IMR-90 (cell line): ENCODE measurements around the gene NABP1.

Experiments used
- MAFK ChIP-seq: IDR thresholded peaks from 2 replicates; pipeline ENCODE4 v1.6.1; 2012; ENCODE audit warnings: low read depth, low read length, improper control_type of control experiment
- TF ChIP-seq, protein P1 (sequence below): conservative IDR thresholded peaks from 2 replicates; pipeline ENCODE4 v1.5.1; 2012; ENCODE audit warnings: mild to moderate bottlenecking, low read depth, low read length, improper control_type of control experiment
- TF ChIP-seq, protein P2 (sequence below): fragments of 150-350 bp; IDR thresholded peaks from 2 replicates; pipeline ENCODE4 v1.6.1; 2016; ENCODE audit warnings: low read depth, mild to moderate bottlenecking, low read length, moderate library complexity, borderline replicate concordance

- TF ChIP-seq, protein P1, sequence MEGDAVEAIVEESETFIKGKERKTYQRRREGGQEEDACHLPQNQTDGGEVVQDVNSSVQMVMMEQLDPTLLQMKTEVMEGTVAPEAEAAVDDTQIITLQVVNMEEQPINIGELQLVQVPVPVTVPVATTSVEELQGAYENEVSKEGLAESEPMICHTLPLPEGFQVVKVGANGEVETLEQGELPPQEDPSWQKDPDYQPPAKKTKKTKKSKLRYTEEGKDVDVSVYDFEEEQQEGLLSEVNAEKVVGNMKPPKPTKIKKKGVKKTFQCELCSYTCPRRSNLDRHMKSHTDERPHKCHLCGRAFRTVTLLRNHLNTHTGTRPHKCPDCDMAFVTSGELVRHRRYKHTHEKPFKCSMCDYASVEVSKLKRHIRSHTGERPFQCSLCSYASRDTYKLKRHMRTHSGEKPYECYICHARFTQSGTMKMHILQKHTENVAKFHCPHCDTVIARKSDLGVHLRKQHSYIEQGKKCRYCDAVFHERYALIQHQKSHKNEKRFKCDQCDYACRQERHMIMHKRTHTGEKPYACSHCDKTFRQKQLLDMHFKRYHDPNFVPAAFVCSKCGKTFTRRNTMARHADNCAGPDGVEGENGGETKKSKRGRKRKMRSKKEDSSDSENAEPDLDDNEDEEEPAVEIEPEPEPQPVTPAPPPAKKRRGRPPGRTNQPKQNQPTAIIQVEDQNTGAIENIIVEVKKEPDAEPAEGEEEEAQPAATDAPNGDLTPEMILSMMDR = no peak
- TF ChIP-seq, protein P2, sequence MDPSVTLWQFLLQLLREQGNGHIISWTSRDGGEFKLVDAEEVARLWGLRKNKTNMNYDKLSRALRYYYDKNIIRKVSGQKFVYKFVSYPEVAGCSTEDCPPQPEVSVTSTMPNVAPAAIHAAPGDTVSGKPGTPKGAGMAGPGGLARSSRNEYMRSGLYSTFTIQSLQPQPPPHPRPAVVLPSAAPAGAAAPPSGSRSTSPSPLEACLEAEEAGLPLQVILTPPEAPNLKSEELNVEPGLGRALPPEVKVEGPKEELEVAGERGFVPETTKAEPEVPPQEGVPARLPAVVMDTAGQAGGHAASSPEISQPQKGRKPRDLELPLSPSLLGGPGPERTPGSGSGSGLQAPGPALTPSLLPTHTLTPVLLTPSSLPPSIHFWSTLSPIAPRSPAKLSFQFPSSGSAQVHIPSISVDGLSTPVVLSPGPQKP = no peak
- TF ChIP-seq MAFK = no peak
Measured at GRCh38 chr2:191693166-191693565, 15.2 kb downstream of the NABP1 start.
